SJSA1 (cell line): ENCODE measurements around the gene KRTAP10-1. TPM values are rescaled to one million over a fixed set of nuclear protein-coding genes. Genes with fewer than 3 reads are reported as not detected.
"Not testable (repeated sequence)": the region's sequence is repeated elsewhere in the genome, so short reads cannot be mapped to it uniquely, and the experiment has no call there.

ENCODE experiments used
- DNase-seq, 2 experiments: peaks; one replicate each; pipeline ENCODE4 v3.0.0-alpha.2; 2015 to 2020; ENCODE audit warnings: low spot score in 2 of 2, low read depth in 1 of 2
- H3K27ac ChIP-seq: fragments of 250-450 bp; sonication (Bioruptor Pico); 2 replicates; pipeline ENCODE4 v1.5.1; 2020; ENCODE audit warnings: mild to moderate bottlenecking, moderate library complexity
- H3K27me3 ChIP-seq: fragments of 250-450 bp; sonication (Bioruptor Pico); replicated peaks from 2 replicates; pipeline ENCODE4 v1.5.1; 2020; ENCODE audit warnings: mild to moderate bottlenecking, moderate library complexity
- H3K36me3 ChIP-seq: fragments of 250-450 bp; sonication (Bioruptor Pico); 2 replicates; pipeline ENCODE4 v1.5.1; 2020; ENCODE audit warnings: mild to moderate bottlenecking
- H3K4me1 ChIP-seq: fragments of 250-450 bp; sonication (Bioruptor Pico); replicated peaks from 2 replicates; pipeline ENCODE4 v1.6.1; 2021; ENCODE audit warnings: mild to moderate bottlenecking
- H3K4me3 ChIP-seq: fragments of 250-450 bp; sonication (Bioruptor Pico); 2 replicates; pipeline ENCODE4 v1.5.1; 2020; ENCODE audit warnings: mild to moderate bottlenecking
- H3K9me3 ChIP-seq: fragments of 250-450 bp; sonication (Bioruptor Pico); replicated peaks from 2 replicates; pipeline ENCODE4 v1.5.1; 2020; ENCODE audit warnings: mild to moderate bottlenecking
- total RNA-seq: library from RNA; depleted of rRNA; stranded (reverse); fragments of >200 nt; shearing (Covaris generic); gene quantifications from 2 replicates; pipeline ENCODE4 v1.2.3, GENCODE V29; 2014

The KRTAP10-1 gene
- total RNA-seq, 1 experiment from 2014 or later: not detected

GRCh38 chr21:44564886-44565598, 25.0 kb upstream of the KRTAP10-1 start:
- no peak for DNase-seq
- Histone ChIP-seq H3K4me3 (no peak overlapping the region), H3K27me3 (peaks cover 7% of the 10 kb centered on the region; the same call in 1 of the 2 replicates), H3K4me1 (no peaks in the 10 kb centered on the region), H3K9me3 (no peaks in the 10 kb centered on the region), H3K27ac (no peak overlapping the region), H3K36me3 (no peaks in the 10 kb centered on the region)

- peaks cover 7% of the 10 kb centered on the region; the same call in 1 of the 2 replicates for H3K27me3 ChIP-seq
- H3K9me3 ChIP-seq: no peaks in the 10 kb centered on the region
- no peaks in the 10 kb centered on the region for H3K4me1 ChIP-seq
- no peaks in the 10 kb centered on the region for H3K36me3 ChIP-seq
- DNase-seq: no peak
- no peak overlapping the region for H3K4me3 ChIP-seq
- no peak overlapping the region for H3K27ac ChIP-seq
Observed at GRCh38 chr21:44564099-44564498, 24.1 kb upstream of the KRTAP10-1 start.

GRCh38 chr21:44558695-44559094, 18.7 kb upstream of the KRTAP10-1 start, which contains the start of gene KRTAP10-3:
Gene KRTAP10-3 (minus strand): TSS chr21:44558795. CDS start chr21:44558715, 80 bp downstream.
- no peaks in the 10 kb centered on the region for H3K4me1 ChIP-seq
- H3K9me3 ChIP-seq: no peaks in the 10 kb centered on the region
- no peaks in the 10 kb centered on the region for H3K36me3 ChIP-seq
- no peak within 1 kb of the TSS for H3K27ac ChIP-seq
- H3K27me3 ChIP-seq: peaks cover 10% of the 10 kb centered on the region; the same call in 1 of the 2 replicates
- no peak within 1 kb of the TSS for H3K4me3 ChIP-seq
- no peak for DNase-seq

- H3K27ac ChIP-seq, H3K9me3 ChIP-seq, H3K4me1 ChIP-seq, DNase-seq, H3K36me3 ChIP-seq, H3K27me3 ChIP-seq, H3K4me3 ChIP-seq: not testable (repeated sequence)
Observed at GRCh38 chr21:44558329-44558675, 18.3 kb upstream of the KRTAP10-1 start.

- Histone ChIP-seq H3K9me3 (no peaks in the 10 kb centered on the region), H3K27ac (no peak overlapping the region), H3K4me3 (no peak overlapping the region), H3K36me3 (no peaks in the 10 kb centered on the region), H3K4me1 (no peaks in the 10 kb centered on the region), H3K27me3 (peaks cover 10% of the 10 kb centered on the region; the same call in 1 of the 2 replicates)
- no peak for DNase-seq
Observed at GRCh38 chr21:44557491-44558328, 17.7 kb upstream of the KRTAP10-1 start.

- Histone ChIP-seq H3K4me3 (no peak overlapping the region), H3K9me3 (no peaks in the 10 kb centered on the region), H3K27me3 (peaks cover 10% of the 10 kb centered on the region; the same call in 1 of the 2 replicates), H3K4me1 (no peaks in the 10 kb centered on the region), H3K27ac (no peak overlapping the region), H3K36me3 (no peaks in the 10 kb centered on the region)
- DNase-seq: no peak
Observed at GRCh38 chr21:44556879-44557278, 16.9 kb upstream of the KRTAP10-1 start.

GRCh38 chr21:44555200-44555875, 15.3 kb upstream of the KRTAP10-1 start:
- H3K36me3 ChIP-seq: no peaks in the 10 kb centered on the region
- no peak overlapping the region for H3K4me3 ChIP-seq
- H3K27ac ChIP-seq: no peak overlapping the region
- no peak for DNase-seq
- H3K4me1 ChIP-seq: no peaks in the 10 kb centered on the region
- H3K9me3 ChIP-seq: no peaks in the 10 kb centered on the region
- H3K27me3 ChIP-seq: peaks cover 10% of the 10 kb centered on the region; the same call in 1 of the 2 replicates

- H3K9me3 ChIP-seq: no peaks in the 10 kb centered on the region
- H3K36me3 ChIP-seq: no peaks in the 10 kb centered on the region
- H3K27ac ChIP-seq: no peak overlapping the region
- H3K4me1 ChIP-seq: no peaks in the 10 kb centered on the region
- no peak overlapping the region for H3K4me3 ChIP-seq
- no peak for DNase-seq
- H3K27me3 ChIP-seq: peaks cover 13% of the 10 kb centered on the region; the same call in 1 of the 2 replicates
Observed at GRCh38 chr21:44552681-44553080, 12.7 kb upstream of the KRTAP10-1 start.

- H3K27me3 ChIP-seq: peaks cover 13% of the 10 kb centered on the region
- no peak overlapping the region for H3K27ac ChIP-seq
- no peaks in the 10 kb centered on the region for H3K9me3 ChIP-seq
- H3K36me3 ChIP-seq: no peaks in the 10 kb centered on the region
- H3K4me3 ChIP-seq: no peak overlapping the region
- H3K4me1 ChIP-seq: no peaks in the 10 kb centered on the region
- DNase-seq: no peak
Observed at GRCh38 chr21:44552136-44552535, 12.1 kb upstream of the KRTAP10-1 start.

GRCh38 chr21:44551340-44551961, 11.5 kb upstream of the KRTAP10-1 start, which contains the start of gene KRTAP10-2:
Gene KRTAP10-2 (minus strand): TSS chr21:44551505. CDS start chr21:44551458, 47 bp downstream.
- H3K27me3 ChIP-seq: peaks cover 13% of the 10 kb centered on the region
- no peak within 1 kb of the TSS for H3K27ac ChIP-seq
- H3K9me3 ChIP-seq: peaks cover 2% of the 10 kb centered on the region; the same call in 1 of the 2 replicates
- H3K4me1 ChIP-seq: no peaks in the 10 kb centered on the region
- no peak within 1 kb of the TSS for H3K4me3 ChIP-seq
- no peak for DNase-seq
- H3K36me3 ChIP-seq: no peaks in the 10 kb centered on the region

GRCh38 chr21:44550807-44551206, 10.8 kb upstream of the KRTAP10-1 start:
- H3K4me1 ChIP-seq: no peaks in the 10 kb centered on the region
- H3K36me3 ChIP-seq: no peaks in the 10 kb centered on the region
- peaks cover 2% of the 10 kb centered on the region; the same call in 1 of the 2 replicates for H3K9me3 ChIP-seq
- DNase-seq: no peak
- H3K27ac ChIP-seq: no peak overlapping the region
- peaks cover 13% of the 10 kb centered on the region for H3K27me3 ChIP-seq
- no peak overlapping the region for H3K4me3 ChIP-seq

GRCh38 chr21:44550285-44550684, 10.3 kb upstream of the KRTAP10-1 start:
- not testable (repeated sequence) for H3K27ac ChIP-seq, DNase-seq, H3K9me3 ChIP-seq, H3K36me3 ChIP-seq, H3K4me1 ChIP-seq, H3K4me3 ChIP-seq
- peaks cover 13% of the 10 kb centered on the region for H3K27me3 ChIP-seq

GRCh38 chr21:44549525-44550211, 9.7 kb upstream of the KRTAP10-1 start:
- no peaks in the 10 kb centered on the region for H3K36me3 ChIP-seq
- H3K27me3 ChIP-seq: peaks cover 9% of the 10 kb centered on the region
- DNase-seq: no peak
- peaks cover 2% of the 10 kb centered on the region; the same call in 1 of the 2 replicates for H3K9me3 ChIP-seq
- no peaks in the 10 kb centered on the region for H3K4me1 ChIP-seq
- no peak overlapping the region for H3K27ac ChIP-seq
- H3K4me3 ChIP-seq: no peak overlapping the region
